Measurements from ENCODE around the gene SKAP2. TPM values are rescaled to one million over a fixed set of nuclear protein-coding genes. Genes with fewer than 3 reads are reported as not detected.

Gene SKAP2
- total and polyA plus RNA-seq, 2 of the 13 experiments (the other 11 are each of a cell fraction or from before 2014, with no cell fraction given) = 3.6 to 12.9 TPM

- ChIA-PET CTCF (ENCODE audit: low intra/inter-chr PET ratio, low total read pairs) (no interaction called here), POLR2A (no interaction called here)
- no peak overlapping the region for H3K9ac ChIP-seq (ENCODE audit: insufficient read depth, low read depth, low read length)
- no TSS peak for BruUV-seq (replicated peaks)
- no peaks in the 10 kb centered on the region for H3K79me2 ChIP-seq (ENCODE audit: insufficient read depth, low read length)
- H3K27me3 ChIP-seq (ENCODE audit: control insufficient read depth in 1 of 2, insufficient read depth in 2 of 2, low read length in 2 of 2) = peaks cover 0 to 4% of the 10 kb centered on the region in 2 experiments; a peak in 1 of 5 replicates
- 77% methylated on average over 3 of the region's 3 CpGs for WGBS (ENCODE audit: low lambda C conversion rate)
- no peaks in the 10 kb centered on the region for H3K36me3 ChIP-seq (replicated peaks in 1 of 2; ENCODE audit: control insufficient read depth in 1 of 2, insufficient read depth in 2 of 2, low read length in 2 of 2)
- DNase-seq (ENCODE audit: low spot score) (no peak), FAIRE-seq (no peak), ATAC-seq (no peak)
- no peak overlapping the region for H3K27ac ChIP-seq (ENCODE audit: extremely low read length, insufficient read depth, low read length)
- no peaks in the 10 kb centered on the region for H3K9me3 ChIP-seq (ENCODE audit: low read length)
- intact Hi-C loops (cut with micrococcal nuclease; ENCODE audit: unreplicated experiment) = no loop called here
- H3K4me2 ChIP-seq (ENCODE audit: low read depth, low read length) = no peak overlapping the region
- H4K20me1 ChIP-seq (ENCODE audit: insufficient read depth, low read length) = no peaks in the 10 kb centered on the region
- H3K4me3 ChIP-seq (replicated peaks in 1 of 3; ENCODE audit: insufficient read depth in 1 of 3, low read depth in 2 of 3, low read length in 3 of 3) = no peak overlapping the region
- no peaks in the 10 kb centered on the region for H3K4me1 ChIP-seq (ENCODE audit: insufficient read depth, low read length)
- in situ Hi-C loops (cut with HindIII; ENCODE audit: extremely low pct_ligation_motif_present, low pct_unique_long_range_greater_than_20kb) = no loop called here
- H2AFZ ChIP-seq (ENCODE audit: low read length) = no peak overlapping the region
- TF ChIP-seq HNF1B (CRISPR knock-in tag; IDR thresholded peaks at IDR 0.05) (no peak), RBM22 (optimal IDR thresholded peaks at IDR 0.05; ENCODE audit: low read length) (no peak), POGZ (CRISPR knock-in tag; IDR thresholded peaks at IDR 0.05) (no peak), CREB1 (IDR thresholded peaks at IDR 0.05) (no peak), CREB1 (CRISPR knock-in tag; IDR thresholded peaks at IDR 0.05) (no peak), ZNF34 (CRISPR knock-in tag; IDR thresholded peaks at IDR 0.05; ENCODE audit: borderline replicate concordance) (no peak), ZNF142 (CRISPR knock-in tag; IDR thresholded peaks at IDR 0.05) (no peak), ZNF572 (CRISPR knock-in tag; IDR thresholded peaks at IDR 0.05) (no peak), ZFP37 (CRISPR knock-in tag; IDR thresholded peaks at IDR 0.05; ENCODE audit: borderline replicate concordance) (no peak), ATF3 (CRISPR knock-in tag; IDR thresholded peaks at IDR 0.05) (no peak), ZNF460 (CRISPR knock-in tag; IDR thresholded peaks at IDR 0.05; ENCODE audit: borderline replicate concordance) (no peak), ZNF512B (CRISPR knock-in tag; IDR thresholded peaks at IDR 0.05; ENCODE audit: borderline replicate concordance) (no peak)
Observed at GRCh38 chr7:26642416-26642815, 222.0 kb downstream of the SKAP2 start.
